Measurements from ENCODE around the gene AP1G2. TPM values are rescaled to one million over a fixed set of nuclear protein-coding genes. Genes with fewer than 3 reads are reported as not detected.

Gene AP1G2
- total and polyA plus RNA-seq, 2 of the 13 experiments (the other 11 are each of a cell fraction or from before 2014, with no cell fraction given), result 96.9 to 611 TPM

DNA sequence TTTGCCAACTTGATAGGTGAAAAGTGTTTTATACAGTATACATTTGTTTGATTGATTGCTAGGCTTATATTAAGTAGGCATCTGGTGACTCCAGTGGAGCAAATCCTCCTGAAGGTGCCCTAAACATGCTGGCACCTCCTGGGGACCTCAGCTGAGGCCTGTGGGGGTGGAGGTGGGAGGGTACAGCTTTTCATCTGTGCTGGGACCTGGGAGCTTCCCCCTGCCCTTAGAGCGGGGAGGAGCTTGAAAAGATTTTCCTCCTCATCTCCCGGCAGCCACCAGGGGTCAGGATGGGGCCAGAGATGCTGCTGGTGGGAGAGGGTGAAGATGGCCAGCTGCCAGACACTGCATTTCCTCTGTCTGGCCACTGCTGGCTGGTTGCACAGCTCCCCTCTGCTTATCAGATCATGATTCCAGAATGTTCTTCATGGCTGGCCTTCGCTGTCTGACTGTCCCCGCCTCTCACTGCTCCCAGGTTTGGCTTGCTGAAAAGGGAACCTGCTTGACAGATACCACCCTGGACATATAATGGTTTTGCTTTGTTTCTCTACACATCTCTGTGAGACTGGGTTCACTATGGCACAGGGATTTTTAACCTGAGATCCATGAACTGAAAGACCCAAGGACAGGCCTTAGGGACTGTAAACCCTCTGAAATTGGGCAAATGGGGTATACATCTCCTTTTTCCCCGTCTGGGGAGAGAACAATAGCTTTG lies 21.4 kb upstream of the AP1G2 start (continued):
- TF ChIP-seq, protein P1, sequence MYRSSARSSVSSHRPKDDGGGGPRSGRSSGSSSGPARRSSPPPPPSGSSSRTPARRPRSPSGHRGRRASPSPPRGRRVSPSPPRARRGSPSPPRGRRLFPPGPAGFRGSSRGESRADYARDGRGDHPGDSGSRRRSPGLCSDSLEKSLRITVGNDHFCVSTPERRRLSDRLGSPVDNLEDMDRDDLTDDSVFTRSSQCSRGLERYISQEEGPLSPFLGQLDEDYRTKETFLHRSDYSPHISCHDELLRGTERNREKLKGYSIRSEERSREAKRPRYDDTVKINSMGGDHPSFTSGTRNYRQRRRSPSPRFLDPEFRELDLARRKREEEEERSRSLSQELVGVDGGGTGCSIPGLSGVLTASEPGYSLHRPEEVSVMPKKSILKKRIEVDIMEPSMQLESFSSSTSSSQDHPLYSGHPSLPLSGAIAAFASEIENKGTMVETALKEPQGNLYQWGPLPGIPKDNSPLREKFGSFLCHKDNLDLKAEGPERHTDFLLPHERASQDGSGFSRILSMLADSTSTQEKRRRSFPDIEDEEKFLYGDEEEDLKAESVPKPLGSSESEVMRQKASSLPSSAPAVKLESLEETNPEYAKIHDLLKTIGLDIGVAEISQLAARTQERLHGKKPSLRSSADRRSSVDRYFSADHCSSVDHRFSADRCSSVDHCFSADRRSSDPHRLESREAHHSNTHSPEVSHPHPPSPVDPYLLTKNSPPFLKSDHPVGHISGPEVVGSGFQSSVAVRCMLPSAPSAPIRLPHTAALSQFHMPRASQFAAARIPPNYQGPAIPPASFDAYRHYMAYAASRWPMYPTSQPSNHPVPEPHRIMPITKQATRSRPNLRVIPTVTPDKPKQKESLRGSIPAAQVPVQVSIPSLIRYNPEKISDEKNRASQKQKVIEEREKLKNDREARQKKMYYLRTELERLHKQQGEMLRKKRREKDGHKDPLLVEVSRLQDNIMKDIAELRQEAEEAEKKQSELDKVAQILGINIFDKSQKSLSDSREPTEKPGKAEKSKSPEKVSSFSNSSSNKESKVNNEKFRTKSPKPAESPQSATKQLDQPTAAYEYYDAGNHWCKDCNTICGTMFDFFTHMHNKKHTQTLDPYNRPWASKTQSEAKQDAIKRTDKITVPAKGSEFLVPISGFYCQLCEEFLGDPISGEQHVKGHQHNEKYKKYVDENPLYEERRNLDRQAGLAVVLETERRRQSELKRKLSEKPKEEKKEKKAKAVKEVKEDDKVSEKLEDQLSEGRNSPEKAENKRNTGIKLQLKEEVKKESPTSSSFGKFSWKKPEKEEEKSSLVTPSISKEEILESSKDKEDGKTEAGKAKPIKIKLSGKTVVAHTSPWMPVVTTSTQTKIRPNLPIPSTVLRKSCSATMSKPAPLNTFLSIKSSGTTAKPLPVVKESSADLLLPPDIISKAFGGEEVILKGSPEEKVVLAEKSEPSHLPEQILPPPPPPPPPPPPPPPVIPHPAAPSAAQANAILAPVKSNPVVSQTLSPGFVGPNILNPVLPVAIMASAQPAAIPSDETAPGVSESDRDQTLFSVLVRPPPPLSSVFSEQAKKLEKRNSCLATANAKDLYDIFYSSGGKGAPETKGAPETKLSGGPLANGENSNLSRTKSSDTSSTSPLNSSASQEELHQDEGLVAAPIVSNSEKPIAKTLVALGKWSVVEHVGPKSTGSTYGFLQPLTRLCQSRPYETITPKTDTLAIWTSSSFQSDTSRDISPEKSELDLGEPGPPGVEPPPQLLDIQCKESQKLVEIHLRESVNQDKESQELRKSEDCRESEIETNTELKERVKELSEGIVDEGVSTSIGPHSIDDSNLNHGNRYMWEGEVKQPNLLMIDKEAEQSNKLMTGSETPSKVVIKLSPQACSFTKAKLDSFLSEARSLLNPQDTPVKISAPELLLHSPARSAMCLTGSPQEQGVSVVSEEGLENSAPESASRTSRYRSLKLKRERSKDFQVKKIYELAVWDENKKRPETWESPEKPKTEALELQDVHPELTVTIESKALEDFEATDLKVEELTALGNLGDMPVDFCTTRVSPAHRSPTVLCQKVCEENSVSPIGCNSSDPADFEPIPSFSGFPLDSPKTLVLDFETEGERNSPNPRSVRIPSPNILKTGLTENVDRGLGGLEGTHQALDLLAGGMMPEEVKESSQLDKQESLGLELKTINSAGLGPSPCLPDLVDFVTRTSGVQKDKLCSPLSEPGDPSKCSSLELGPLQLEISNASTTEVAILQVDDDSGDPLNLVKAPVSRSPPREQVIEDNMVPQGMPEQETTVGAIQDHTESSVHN (CRISPR knock-in tag; IDR thresholded peaks at IDR 0.05), result peak; percentile 99
- TF ChIP-seq, protein P2, sequence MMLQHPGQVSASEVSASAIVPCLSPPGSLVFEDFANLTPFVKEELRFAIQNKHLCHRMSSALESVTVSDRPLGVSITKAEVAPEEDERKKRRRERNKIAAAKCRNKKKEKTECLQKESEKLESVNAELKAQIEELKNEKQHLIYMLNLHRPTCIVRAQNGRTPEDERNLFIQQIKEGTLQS (CRISPR knock-in tag; IDR thresholded peaks at IDR 0.05), result peak; percentile 41; the same call in 1 of the 2 replicates
- peak; percentile 99 for TF ChIP-seq IRF2 (CRISPR knock-in tag; IDR thresholded peaks at IDR 0.05)
- TF ChIP-seq ZNF430 (CRISPR knock-in tag; IDR thresholded peaks at IDR 0.05), result peak; percentile 82
- peak; percentile 91 for TF ChIP-seq ZSCAN31 (CRISPR knock-in tag; IDR thresholded peaks at IDR 0.05; ENCODE audit: low read depth)
- TF ChIP-seq ETV6 (CRISPR knock-in tag; conservative IDR thresholded peaks at IDR 0.05), result peak; percentile 92
- TF ChIP-seq, protein P3, sequence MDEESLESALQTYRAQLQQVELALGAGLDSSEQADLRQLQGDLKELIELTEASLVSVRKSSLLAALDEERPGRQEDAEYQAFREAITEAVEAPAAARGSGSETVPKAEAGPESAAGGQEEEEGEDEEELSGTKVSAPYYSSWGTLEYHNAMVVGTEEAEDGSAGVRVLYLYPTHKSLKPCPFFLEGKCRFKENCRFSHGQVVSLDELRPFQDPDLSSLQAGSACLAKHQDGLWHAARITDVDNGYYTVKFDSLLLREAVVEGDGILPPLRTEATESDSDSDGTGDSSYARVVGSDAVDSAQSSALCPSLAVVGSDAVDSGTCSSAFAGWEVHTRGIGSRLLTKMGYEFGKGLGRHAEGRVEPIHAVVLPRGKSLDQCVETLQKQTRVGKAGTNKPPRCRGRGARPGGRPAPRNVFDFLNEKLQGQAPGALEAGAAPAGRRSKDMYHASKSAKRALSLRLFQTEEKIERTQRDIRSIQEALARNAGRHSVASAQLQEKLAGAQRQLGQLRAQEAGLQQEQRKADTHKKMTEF (CRISPR knock-in tag; IDR thresholded peaks at IDR 0.05), result peak; percentile 99
- no peak; the same call in 1 of the 2 replicates for TF ChIP-seq EHMT2 (IDR thresholded peaks at IDR 0.05; ENCODE audit: borderline replicate concordance, low read depth, low read length)
- peak; percentile 99 for TF ChIP-seq ZNF614 (CRISPR knock-in tag; IDR thresholded peaks at IDR 0.05; ENCODE audit: borderline replicate concordance)
- TF ChIP-seq, protein P4, sequence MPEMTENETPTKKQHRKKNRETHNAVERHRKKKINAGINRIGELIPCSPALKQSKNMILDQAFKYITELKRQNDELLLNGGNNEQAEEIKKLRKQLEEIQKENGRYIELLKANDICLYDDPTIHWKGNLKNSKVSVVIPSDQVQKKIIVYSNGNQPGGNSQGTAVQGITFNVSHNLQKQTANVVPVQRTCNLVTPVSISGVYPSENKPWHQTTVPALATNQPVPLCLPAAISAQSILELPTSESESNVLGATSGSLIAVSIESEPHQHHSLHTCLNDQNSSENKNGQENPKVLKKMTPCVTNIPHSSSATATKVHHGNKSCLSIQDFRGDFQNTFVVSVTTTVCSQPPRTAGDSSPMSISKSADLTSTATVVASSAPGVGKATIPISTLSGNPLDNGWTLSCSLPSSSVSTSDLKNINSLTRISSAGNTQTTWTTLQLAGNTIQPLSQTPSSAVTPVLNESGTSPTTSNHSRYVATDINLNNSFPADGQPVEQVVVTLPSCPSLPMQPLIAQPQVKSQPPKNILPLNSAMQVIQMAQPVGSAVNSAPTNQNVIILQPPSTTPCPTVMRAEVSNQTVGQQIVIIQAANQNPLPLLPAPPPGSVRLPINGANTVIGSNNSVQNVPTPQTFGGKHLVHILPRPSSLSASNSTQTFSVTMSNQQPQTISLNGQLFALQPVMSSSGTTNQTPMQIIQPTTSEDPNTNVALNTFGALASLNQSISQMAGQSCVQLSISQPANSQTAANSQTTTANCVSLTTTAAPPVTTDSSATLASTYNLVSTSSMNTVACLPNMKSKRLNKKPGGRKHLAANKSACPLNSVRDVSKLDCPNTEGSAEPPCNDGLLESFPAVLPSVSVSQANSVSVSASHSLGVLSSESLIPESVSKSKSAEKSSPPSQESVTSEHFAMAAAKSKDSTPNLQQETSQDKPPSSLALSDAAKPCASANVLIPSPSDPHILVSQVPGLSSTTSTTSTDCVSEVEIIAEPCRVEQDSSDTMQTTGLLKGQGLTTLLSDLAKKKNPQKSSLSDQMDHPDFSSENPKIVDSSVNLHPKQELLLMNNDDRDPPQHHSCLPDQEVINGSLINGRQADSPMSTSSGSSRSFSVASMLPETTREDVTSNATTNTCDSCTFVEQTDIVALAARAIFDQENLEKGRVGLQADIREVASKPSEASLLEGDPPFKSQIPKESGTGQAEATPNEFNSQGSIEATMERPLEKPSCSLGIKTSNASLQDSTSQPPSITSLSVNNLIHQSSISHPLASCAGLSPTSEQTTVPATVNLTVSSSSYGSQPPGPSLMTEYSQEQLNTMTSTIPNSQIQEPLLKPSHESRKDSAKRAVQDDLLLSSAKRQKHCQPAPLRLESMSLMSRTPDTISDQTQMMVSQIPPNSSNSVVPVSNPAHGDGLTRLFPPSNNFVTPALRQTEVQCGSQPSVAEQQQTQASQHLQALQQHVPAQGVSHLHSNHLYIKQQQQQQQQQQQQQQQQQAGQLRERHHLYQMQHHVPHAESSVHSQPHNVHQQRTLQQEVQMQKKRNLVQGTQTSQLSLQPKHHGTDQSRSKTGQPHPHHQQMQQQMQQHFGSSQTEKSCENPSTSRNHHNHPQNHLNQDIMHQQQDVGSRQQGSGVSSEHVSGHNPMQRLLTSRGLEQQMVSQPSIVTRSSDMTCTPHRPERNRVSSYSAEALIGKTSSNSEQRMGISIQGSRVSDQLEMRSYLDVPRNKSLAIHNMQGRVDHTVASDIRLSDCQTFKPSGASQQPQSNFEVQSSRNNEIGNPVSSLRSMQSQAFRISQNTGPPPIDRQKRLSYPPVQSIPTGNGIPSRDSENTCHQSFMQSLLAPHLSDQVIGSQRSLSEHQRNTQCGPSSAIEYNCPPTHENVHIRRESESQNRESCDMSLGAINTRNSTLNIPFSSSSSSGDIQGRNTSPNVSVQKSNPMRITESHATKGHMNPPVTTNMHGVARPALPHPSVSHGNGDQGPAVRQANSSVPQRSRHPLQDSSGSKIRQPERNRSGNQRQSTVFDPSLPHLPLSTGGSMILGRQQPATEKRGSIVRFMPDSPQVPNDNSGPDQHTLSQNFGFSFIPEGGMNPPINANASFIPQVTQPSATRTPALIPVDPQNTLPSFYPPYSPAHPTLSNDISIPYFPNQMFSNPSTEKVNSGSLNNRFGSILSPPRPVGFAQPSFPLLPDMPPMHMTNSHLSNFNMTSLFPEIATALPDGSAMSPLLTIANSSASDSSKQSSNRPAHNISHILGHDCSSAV (CRISPR knock-in tag; IDR thresholded peaks at IDR 0.05; ENCODE audit: borderline replicate concordance), result peak; percentile 82; the same call in 1 of the 2 replicates
